Fibroblast of mammary gland (primary cell): Measurements from ENCODE around the gene EFR3B.
"Not testable (repeated sequence)": the region's sequence is repeated elsewhere in the genome, so short reads cannot be mapped to it uniquely, and the experiment has no call there.

Experiments
- DNase-seq: peaks from one replicate; pipeline ENCODE4 v3.0.0-alpha.2; 2010; ENCODE audit warnings: low read depth
- H3K4me3 ChIP-seq: 2 replicates; pipeline ENCODE4 v1.5.1; 2011; ENCODE audit warnings: low read depth, mild to moderate bottlenecking, low read length, moderate library complexity; ENCODE audit not compliant: control insufficient read depth
- TF ChIP-seq, protein P1 (sequence below): conservative IDR thresholded peaks from 2 replicates; pipeline ENCODE4 v1.5.1; 2011; ENCODE audit warnings: low read depth, low read length, inconsistent platforms; ENCODE audit not compliant: control insufficient read depth, insufficient read depth

Gene EFR3B

DNA sequence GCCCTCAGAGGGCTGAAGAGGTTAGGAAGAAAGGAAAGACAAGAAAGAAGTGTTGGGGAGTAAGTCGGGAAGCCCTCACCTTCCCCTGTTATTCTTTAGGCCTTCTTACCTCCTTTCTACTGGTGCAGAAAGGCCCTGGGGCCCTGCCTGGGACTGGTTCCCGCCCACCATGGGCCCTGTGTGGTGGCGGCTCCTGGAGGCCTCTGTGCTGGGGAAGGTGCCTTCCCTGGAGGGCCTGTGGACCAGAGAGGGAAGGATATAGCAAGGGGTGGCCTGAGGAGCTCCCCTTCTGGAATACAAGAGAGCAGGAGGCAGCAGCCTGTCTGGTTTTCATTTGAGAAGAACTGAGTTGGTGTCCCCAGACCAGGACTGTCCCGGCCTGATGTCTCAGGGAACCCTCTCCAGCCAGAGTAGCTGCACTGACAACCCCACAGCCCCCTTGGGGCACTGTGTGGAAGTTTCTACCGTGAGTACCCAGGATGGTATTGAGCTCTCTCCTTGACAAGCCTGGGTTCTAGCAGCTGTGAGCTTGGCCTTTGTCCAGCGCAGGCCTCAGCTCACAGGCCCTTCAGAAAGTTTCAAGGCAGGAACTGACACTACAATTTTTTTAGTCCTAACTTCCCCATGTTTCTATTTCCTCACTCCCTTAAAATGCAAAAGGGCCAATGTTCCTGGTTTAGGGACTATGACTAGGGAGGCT lies 47.1 kb downstream of the EFR3B start:
- H3K4me3 ChIP-seq, result no peak overlapping the region
- DNase-seq, result no peak
- TF ChIP-seq, protein P1, sequence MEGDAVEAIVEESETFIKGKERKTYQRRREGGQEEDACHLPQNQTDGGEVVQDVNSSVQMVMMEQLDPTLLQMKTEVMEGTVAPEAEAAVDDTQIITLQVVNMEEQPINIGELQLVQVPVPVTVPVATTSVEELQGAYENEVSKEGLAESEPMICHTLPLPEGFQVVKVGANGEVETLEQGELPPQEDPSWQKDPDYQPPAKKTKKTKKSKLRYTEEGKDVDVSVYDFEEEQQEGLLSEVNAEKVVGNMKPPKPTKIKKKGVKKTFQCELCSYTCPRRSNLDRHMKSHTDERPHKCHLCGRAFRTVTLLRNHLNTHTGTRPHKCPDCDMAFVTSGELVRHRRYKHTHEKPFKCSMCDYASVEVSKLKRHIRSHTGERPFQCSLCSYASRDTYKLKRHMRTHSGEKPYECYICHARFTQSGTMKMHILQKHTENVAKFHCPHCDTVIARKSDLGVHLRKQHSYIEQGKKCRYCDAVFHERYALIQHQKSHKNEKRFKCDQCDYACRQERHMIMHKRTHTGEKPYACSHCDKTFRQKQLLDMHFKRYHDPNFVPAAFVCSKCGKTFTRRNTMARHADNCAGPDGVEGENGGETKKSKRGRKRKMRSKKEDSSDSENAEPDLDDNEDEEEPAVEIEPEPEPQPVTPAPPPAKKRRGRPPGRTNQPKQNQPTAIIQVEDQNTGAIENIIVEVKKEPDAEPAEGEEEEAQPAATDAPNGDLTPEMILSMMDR, result no peak

DNA sequence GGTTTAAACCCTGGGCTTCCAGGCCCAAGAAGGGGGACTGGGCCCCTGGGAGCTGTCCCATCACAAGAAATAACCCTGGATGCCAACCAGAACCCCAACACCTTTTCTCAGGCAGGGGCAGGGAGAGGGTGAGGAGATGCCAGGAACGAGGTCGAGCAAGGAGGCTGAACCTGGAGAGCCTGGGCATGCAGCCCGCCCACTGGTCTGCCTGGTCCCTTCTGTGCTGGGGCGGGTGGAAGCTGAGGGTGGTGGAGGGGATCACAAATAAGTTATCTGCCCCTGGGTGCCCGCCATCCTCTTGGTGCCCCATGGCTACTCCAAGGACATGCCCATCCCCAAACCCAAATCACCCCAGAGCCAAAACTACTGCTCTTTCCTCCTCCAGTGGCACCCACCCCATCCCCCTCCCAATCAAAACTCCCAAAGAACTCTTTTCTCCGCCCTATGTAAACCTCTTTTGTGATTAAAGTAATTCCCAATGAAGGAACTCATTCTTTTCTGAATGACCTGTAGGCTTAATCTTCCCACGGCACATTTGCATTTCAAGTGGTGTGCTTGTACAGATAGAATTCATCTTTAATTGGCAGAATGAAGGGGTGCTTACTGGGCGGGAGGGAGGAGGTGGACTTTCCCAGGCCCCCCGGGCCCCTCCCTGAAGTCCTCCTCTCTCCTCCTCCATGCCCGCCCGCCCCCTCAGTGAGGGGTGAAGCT lies 47.9 kb downstream of the EFR3B start:
- DNase-seq, result no peak
- H3K4me3 ChIP-seq, result no peak overlapping the region
- TF ChIP-seq, protein P1, result no peak

DNA sequence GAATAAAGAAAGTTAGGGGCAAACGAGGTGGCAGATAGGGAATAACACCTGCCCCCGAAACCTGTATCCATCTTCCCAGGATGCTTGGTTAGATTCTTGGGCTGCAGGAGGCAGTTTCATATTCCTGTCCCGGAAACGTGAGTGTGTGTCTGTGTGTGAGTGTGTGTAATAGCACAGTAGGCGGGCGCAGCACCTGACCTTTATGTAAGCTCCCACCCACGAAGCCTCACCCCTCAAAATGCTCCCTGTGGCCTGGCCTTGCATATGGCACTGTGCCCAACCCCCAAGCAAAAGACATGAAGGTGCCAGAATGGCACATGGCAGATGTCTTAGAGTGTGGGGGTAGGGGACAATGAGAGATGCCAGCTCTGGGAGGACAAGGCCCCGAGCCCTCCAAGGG lies 48.9 kb downstream of the EFR3B start:
- no peak for DNase-seq
- H3K4me3 ChIP-seq, result no peak overlapping the region
- TF ChIP-seq, protein P1, result no peak

DNA sequence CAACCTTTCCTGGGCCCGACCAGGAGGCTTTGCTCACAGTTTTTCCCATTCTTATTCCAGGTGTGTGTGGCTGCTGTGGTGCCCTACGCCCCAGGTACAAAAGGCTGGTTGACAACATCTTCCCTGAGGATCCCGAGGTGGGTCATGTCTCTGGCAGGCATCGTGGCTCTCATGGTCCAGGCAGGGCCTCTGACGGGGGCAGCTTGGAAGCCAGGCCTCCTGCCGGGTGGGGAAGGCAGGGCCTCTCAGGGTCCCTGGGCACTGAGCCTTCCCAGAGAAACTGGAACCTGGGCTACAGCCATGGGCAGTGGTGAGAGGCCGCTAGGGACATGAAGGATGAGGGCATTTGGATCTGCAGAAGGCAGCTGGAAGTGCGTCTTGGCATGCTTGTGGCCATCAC lies 49.4 kb downstream of the EFR3B start:
- DNase-seq, result no peak
- no peak overlapping the region for H3K4me3 ChIP-seq
- TF ChIP-seq, protein P1, result no peak

DNA sequence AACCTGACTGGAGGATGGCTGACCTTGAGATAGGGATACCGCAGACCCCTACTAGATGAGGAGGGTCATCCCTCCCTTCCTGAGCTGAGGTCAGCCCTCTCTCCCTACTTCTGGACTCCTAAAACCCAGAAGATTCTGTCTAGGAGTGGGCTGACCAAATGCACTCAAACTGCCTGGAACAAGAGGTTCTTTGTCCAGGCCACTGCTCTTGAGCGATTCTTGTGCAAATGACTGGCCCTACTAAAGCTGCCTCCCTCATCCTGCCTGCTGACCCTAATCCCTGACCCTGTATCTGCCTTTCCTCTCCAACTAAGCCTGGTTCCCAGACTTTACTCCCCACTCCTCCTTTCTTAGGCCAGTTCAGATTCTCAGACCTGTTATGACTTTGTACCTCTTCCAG lies 56.2 kb downstream of the EFR3B start:
- TF ChIP-seq, protein P1, result no peak
- no peak for DNase-seq
- H3K4me3 ChIP-seq, result no peak overlapping the region

DNA sequence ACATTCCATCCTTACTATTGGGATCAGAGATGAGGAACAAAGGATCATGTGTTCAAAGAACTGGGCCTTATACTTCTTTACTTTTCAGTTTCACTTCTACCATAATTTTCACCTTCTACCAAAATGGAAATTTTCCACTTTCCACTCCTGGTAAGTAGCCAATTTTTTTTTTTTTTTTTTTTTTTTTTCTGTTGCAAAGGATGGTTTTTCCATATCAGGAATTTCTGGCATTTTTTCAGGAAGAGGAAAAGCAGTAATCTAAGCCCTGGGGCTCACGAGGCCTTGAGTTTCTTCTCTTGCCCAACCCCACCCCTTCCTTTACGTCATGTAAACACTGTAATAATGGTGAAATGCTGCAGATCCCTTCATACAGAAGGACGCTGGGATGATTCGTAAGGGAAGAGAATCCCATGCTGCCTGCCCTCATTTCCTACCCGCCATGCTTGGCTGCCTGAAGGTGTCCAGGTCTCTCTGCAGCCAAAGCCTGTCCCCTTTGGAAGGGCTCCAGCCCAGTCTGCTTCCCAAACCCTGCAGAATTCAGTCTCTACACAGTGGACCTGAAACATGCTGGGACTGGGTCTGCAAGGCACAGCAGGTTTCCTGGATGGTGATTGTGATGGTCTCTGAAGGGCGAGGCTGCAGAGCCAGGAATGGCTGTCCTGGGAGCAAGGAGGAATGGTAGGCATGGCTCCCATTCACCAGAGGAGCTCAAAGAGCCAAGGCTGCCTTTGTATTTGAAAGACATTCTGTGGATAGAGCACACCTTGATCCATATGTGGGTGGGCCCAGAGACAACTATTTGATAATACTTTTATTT lies 57.0 kb downstream of the EFR3B start:
- peak; percentile 49 for DNase-seq
- no peak overlapping the region for H3K4me3 ChIP-seq
- TF ChIP-seq, protein P1, result no peak

DNA sequence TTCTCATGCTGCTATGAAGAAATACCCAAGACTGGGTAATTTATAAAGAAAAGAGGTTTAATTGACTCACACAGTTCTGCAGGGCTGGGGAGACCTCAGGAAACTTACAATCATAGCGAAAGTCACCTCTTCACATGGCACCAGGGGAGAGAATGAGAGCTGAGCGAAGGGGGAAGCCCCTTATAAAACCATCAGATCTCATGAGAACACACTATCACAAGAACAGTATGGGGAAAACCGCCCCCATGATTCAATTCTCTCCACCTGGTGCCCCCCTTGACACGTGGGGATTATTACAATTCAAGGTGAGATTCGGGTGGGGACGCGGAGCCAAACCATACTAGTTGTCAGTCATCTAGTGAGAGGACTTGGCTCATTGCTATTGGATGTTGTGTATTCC lies 60.5 kb downstream of the EFR3B start:
- not testable (repeated sequence) for DNase-seq, H3K4me3 ChIP-seq
